Activated T-cell treated with anti-CD3 and anti-CD28 coated beads, Interleukin-2, amount 50 U/mL, for 4 hours (primary cell): Measurements from ENCODE around the gene FZD10. TPM values are rescaled to one million over a fixed set of nuclear protein-coding genes. Genes with fewer than 3 reads are reported as not detected.

Experiments
- ATAC-seq, 2 donors: fragments of 200-7000 bp; cut with Tn5 transposase; one replicate each; pipeline ENCODE4 v1.10.0; 2021
- DNase-seq: peaks from one replicate; pipeline ENCODE4 v3.0.0-alpha.2; 2020
- H3K27me3 Mint-ChIP-seq: one replicate; pipeline ENCODE4 v1.8.0; 2021; ENCODE audit warnings: low read depth, mixed read lengths
- H3K36me3 Mint-ChIP-seq: one replicate; pipeline ENCODE4 v1.8.0; 2022; ENCODE audit warnings: mixed read lengths; ENCODE audit not compliant: insufficient read depth
- H3K4me1 Mint-ChIP-seq: one replicate; pipeline ENCODE4 v1.8.0; 2021; ENCODE audit warnings: low read depth, mixed read lengths
- H3K4me3 Mint-ChIP-seq: one replicate; pipeline ENCODE4 v1.8.0; 2021; ENCODE audit warnings: mild to moderate bottlenecking, moderate library complexity, mixed read lengths
- H3K9me3 Mint-ChIP-seq: one replicate; pipeline ENCODE4 v1.8.0; 2021; ENCODE audit warnings: mixed read lengths
- total RNA-seq, 3 donors: library from RNA; stranded (reverse); gene quantifications; one replicate each; pipeline ENCODE4 v1.2.1, GENCODE V29; 2021

FZD10 gene
- total RNA-seq, 3 donors from 2014 or later: not detected

DNA sequence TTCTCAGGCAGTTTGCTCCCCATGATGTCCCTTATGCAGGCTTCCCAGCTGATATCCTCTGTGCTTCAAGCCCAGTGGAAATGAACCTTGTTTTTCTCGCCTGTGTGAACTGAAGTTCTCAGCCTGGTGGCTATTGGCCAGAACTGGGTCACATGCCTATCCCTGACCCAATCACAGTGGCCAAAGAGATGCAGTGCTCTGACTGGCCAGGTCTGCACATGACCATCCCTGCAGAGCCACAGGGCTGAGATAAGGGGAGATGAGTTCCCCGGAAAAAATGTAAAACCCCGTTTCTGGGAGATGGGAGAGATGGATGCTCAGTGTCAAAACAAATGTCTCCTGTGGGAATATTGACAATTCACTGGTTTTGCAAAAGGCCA is 34.7 kb upstream of the FZD10 start:
- Mint-ChIP-seq H3K4me1 (no peaks in the 10 kb centered on the region), H3K36me3 (no peaks in the 10 kb centered on the region), H3K27me3 (no peaks in the 10 kb centered on the region), H3K4me3 (no peak overlapping the region), H3K9me3 (no peaks in the 10 kb centered on the region)
- ATAC-seq: no peak
- DNase-seq: no peak

GRCh38 chr12:130127912-130128789 is 34.1 kb upstream of the FZD10 start:
- H3K4me3 Mint-ChIP-seq: no peak overlapping the region
- H3K27me3 Mint-ChIP-seq: no peaks in the 10 kb centered on the region
- H3K36me3 Mint-ChIP-seq: no peaks in the 10 kb centered on the region
- no peak for ATAC-seq
- H3K9me3 Mint-ChIP-seq: no peaks in the 10 kb centered on the region
- no peak for DNase-seq
- H3K4me1 Mint-ChIP-seq: no peaks in the 10 kb centered on the region

- H3K4me3 Mint-ChIP-seq: no peak overlapping the region
- H3K27me3 Mint-ChIP-seq: peaks cover 4% of the 10 kb centered on the region
- H3K9me3 Mint-ChIP-seq: no peaks in the 10 kb centered on the region
- no peaks in the 10 kb centered on the region for H3K36me3 Mint-ChIP-seq
- DNase-seq (no peak), ATAC-seq (no peak)
- H3K4me1 Mint-ChIP-seq: no peaks in the 10 kb centered on the region
Measured at GRCh38 chr12:130128790-130129735, 33.2 kb upstream of the FZD10 start.

DNA sequence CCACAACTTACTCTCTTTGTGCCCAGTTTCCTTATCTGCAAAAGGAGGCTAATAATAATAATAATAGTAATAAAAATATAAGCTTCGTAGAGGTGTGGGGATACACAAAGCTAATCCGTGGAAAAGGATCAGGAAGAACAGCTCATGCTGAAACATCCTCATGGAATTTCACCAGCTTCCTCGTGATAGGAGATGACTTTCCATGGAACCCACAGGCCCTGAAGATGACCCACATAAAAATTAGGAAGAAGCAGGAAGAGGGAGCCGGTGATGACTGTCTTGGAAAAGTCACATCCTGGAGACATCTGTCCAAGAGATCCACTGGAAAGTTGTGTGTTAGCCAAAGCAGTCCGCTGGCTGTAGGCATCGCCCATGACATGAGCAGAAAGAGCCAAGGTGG is 31.9 kb upstream of the FZD10 start:
- no peaks in the 10 kb centered on the region for H3K4me1 Mint-ChIP-seq
- no peaks in the 10 kb centered on the region for H3K36me3 Mint-ChIP-seq
- no peak for ATAC-seq

GRCh38 chr12:130131025-130131424 is 31.2 kb upstream of the FZD10 start:
- Mint-ChIP-seq H3K27me3 (peaks cover 4% of the 10 kb centered on the region), H3K36me3 (no peaks in the 10 kb centered on the region), H3K4me1 (no peaks in the 10 kb centered on the region), H3K4me3 (no peak overlapping the region), H3K9me3 (no peaks in the 10 kb centered on the region)
- no peak for ATAC-seq
- DNase-seq: no peak

More for the DNA sequence above, 31.9 kb upstream of the FZD10 start:
- DNase-seq: no peak
- peaks cover 4% of the 10 kb centered on the region for H3K27me3 Mint-ChIP-seq
- no peak overlapping the region for H3K4me3 Mint-ChIP-seq
- no peaks in the 10 kb centered on the region for H3K9me3 Mint-ChIP-seq

DNA sequence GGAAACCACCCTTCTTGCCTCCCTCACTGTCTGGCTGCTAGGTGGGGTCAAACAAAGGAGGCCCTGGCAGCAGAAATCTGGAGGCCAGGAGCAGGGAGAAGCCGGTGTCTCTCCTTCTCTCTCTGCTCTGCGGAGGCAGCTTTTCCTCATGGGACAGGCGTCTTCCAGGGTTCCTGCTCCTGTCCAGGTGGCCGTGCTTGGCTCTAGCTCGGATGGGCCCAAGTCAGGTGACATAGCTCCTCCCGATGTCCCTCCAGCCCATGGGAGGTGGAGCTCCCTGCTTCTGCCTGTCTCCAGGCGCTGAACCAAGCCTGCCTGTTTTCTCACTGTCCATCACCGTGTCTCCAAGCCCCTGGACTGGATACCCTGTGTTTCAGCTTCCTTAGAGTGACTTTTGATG is 30.5 kb upstream of the FZD10 start:
- H3K9me3 Mint-ChIP-seq: no peaks in the 10 kb centered on the region
- no peak for DNase-seq
- H3K4me1 Mint-ChIP-seq: no peaks in the 10 kb centered on the region
- H3K27me3 Mint-ChIP-seq: peaks cover 4% of the 10 kb centered on the region
- H3K4me3 Mint-ChIP-seq: no peak overlapping the region
- ATAC-seq: peak in 1 of 2 donors; percentile 30
- H3K36me3 Mint-ChIP-seq: no peaks in the 10 kb centered on the region

DNA sequence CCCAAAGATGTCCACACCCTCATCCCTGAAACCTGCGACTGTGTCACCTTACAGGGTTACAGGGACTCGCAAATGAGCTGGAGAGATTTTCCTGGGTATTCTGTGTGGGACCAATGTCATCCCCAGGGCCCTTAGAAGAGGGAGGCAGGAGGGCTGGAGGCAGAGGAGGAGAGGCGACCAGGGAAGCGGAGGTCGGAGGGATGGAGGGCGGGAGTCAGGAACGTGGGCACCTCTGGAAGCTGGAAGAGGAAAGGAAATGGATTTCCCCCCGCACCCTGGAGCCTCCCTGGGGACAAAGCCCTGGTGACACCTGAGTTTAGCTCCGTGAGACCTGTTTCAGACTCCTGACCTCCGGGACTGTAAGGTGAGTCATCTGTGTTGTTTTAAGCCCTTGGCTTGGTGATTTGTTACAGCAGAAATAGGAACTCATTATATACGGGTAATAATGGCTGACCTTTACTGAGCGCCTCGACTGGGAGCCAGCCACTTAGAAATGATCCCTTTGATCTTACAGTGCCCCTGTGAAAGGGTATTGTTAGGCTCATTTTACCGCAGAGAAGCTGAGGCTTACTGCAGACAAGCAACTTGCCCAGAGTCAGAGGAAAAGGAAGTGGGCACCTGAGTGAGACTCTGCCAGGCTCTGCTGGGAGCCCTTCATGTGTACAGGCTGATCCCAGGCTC is 29.3 kb upstream of the FZD10 start:
- H3K4me3 Mint-ChIP-seq: no peak overlapping the region
- H3K36me3 Mint-ChIP-seq: no peaks in the 10 kb centered on the region
- no peaks in the 10 kb centered on the region for H3K9me3 Mint-ChIP-seq
- H3K27me3 Mint-ChIP-seq: peaks cover 4% of the 10 kb centered on the region
- ATAC-seq (no peak), DNase-seq (no peak)
- H3K4me1 Mint-ChIP-seq: no peaks in the 10 kb centered on the region

GRCh38 chr12:130133851-130134562 is 28.3 kb upstream of the FZD10 start:
- DNase-seq (no peak), ATAC-seq (no peak)
- Mint-ChIP-seq H3K4me1 (no peaks in the 10 kb centered on the region), H3K27me3 (peaks cover 4% of the 10 kb centered on the region), H3K9me3 (no peaks in the 10 kb centered on the region), H3K4me3 (no peak overlapping the region), H3K36me3 (no peaks in the 10 kb centered on the region)

DNA sequence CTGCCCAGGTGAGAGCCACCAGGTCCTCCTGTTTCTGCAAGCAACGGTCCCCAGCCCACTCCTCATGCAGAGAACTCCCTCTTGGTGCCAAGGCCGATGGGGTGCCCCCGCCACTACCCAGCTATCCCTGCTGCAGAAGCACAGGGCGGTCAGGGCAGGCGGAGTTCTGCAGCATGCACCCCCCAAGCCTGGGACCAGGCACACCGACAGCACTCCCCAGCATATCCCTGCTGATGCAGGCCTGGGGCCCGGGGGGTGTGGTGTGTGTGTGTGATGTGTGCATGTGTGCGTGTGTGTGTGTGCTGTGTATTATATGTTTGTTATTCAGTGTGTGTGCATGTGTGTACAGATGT is 27.7 kb upstream of the FZD10 start:
- Mint-ChIP-seq H3K4me3 (no peak overlapping the region), H3K27me3 (peaks cover 4% of the 10 kb centered on the region), H3K4me1 (no peaks in the 10 kb centered on the region), H3K9me3 (no peaks in the 10 kb centered on the region), H3K36me3 (no peaks in the 10 kb centered on the region)
- ATAC-seq (no peak), DNase-seq (no peak)

- no peaks in the 10 kb centered on the region for H3K36me3 Mint-ChIP-seq
Measured at GRCh38 chr12:130136509-130137039, 25.7 kb upstream of the FZD10 start.

GRCh38 chr12:130137040-130138018 is 24.9 kb upstream of the FZD10 start:
- no peak for DNase-seq
- Mint-ChIP-seq H3K27me3 (peaks cover 4% of the 10 kb centered on the region), H3K36me3 (no peaks in the 10 kb centered on the region), H3K4me1 (no peaks in the 10 kb centered on the region), H3K9me3 (no peaks in the 10 kb centered on the region), H3K4me3 (no peak overlapping the region)
- no peak for ATAC-seq

More at GRCh38 chr12:130136509-130137039, 25.7 kb upstream of the FZD10 start:
- DNase-seq (no peak), ATAC-seq (no peak)
- Mint-ChIP-seq H3K27me3 (peaks cover 4% of the 10 kb centered on the region), H3K9me3 (no peaks in the 10 kb centered on the region), H3K4me3 (no peak overlapping the region), H3K4me1 (no peaks in the 10 kb centered on the region)

- DNase-seq: no peak
- no peaks in the 10 kb centered on the region for H3K4me1 Mint-ChIP-seq
- ATAC-seq: no peak
- no peaks in the 10 kb centered on the region for H3K9me3 Mint-ChIP-seq
- H3K4me3 Mint-ChIP-seq: no peak overlapping the region
- H3K27me3 Mint-ChIP-seq: peaks cover 3% of the 10 kb centered on the region
- no peaks in the 10 kb centered on the region for H3K36me3 Mint-ChIP-seq
Measured at GRCh38 chr12:130138478-130138877, 23.8 kb upstream of the FZD10 start.
